Measurements from ENCODE around the gene SLC9A9.

DNA sequence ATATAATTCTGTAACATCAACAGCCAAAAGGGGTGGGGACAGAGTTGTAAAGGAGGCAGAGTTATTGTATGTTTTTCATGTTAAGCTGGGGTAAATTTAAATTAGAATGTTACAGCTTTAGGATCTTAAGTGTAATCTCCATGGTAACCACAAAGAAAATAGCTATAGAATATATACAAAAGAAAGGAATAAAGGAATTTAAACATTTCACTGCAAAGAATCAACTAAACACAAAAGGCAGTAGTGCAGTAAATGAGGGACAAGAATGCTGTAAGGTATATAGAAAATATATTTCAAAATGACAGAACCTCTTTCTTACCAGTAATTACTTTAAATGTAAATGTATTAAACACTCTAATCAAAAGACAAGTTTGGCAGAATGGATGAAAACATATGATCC is 361.7 kb downstream of the SLC9A9 start:
- TF ChIP-seq, protein P1, sequence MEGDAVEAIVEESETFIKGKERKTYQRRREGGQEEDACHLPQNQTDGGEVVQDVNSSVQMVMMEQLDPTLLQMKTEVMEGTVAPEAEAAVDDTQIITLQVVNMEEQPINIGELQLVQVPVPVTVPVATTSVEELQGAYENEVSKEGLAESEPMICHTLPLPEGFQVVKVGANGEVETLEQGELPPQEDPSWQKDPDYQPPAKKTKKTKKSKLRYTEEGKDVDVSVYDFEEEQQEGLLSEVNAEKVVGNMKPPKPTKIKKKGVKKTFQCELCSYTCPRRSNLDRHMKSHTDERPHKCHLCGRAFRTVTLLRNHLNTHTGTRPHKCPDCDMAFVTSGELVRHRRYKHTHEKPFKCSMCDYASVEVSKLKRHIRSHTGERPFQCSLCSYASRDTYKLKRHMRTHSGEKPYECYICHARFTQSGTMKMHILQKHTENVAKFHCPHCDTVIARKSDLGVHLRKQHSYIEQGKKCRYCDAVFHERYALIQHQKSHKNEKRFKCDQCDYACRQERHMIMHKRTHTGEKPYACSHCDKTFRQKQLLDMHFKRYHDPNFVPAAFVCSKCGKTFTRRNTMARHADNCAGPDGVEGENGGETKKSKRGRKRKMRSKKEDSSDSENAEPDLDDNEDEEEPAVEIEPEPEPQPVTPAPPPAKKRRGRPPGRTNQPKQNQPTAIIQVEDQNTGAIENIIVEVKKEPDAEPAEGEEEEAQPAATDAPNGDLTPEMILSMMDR (IDR thresholded peaks at IDR 0.05): no peak
- no peak for TF ChIP-seq POLR2AphosphoS5 (IDR thresholded peaks at IDR 0.05)
- no peak for TF ChIP-seq EP300 (IDR thresholded peaks at IDR 0.05)

All from esophagus muscularis mucosa (tissue), 4 donors.